Natural killer cell (primary cell): ENCODE data around the gene MRAS. TPM values are rescaled to one million over a fixed set of nuclear protein-coding genes. Genes with fewer than 3 reads are reported as not detected.

Experiments used
- ATAC-seq, 3 donors: fragments of 150-1000 bp in 2 of 3; fragments of 200-7000 bp in 1 of 3; cut with Tn5 transposase; 1 replicate in 1 of 3; 2 replicates in 2 of 3; pipeline ENCODE4 v1.10.0; 2021; ENCODE audit warnings: mild to moderate bottlenecking in 2 of 3, moderate library complexity in 2 of 3
- DNase-seq, 2 donors: peaks; one replicate each; pipeline versions ENCODE4 v3.0.0 to v3.0.0-alpha.2; 2013 to 2021; ENCODE audit warnings: mixed read lengths in 1 of 2
- H3K27ac ChIP-seq: one replicate; pipeline ENCODE4 v1.5.1; 2013; ENCODE audit warnings: mild to moderate bottlenecking, low read length
- H3K27me3 ChIP-seq: one replicate; pipeline ENCODE4 v1.6.1; 2013; ENCODE audit warnings: low read length; ENCODE audit not compliant: control insufficient read depth, insufficient read depth
- H3K36me3 ChIP-seq: one replicate; pipeline ENCODE4 v1.6.1; 2013; ENCODE audit warnings: low read length; ENCODE audit not compliant: control insufficient read depth, insufficient read depth
- H3K4me1 ChIP-seq: one replicate; pipeline ENCODE4 v1.6.1; 2013; ENCODE audit warnings: low read length; ENCODE audit not compliant: control insufficient read depth, insufficient read depth
- H3K4me3 ChIP-seq: one replicate; pipeline ENCODE4 v1.5.1; 2013; ENCODE audit warnings: low read length
- H3K9me3 ChIP-seq: one replicate; pipeline ENCODE4 v1.6.1; 2013; ENCODE audit warnings: low read length; ENCODE audit not compliant: control insufficient read depth, insufficient read depth
- H3K27ac Mint-ChIP-seq, 2 donors: one replicate each; pipeline ENCODE4 v1.8.0; 2022; ENCODE audit warnings: mild to moderate bottlenecking in 2 of 2, mixed read lengths in 2 of 2, moderate library complexity in 1 of 2
- H3K27me3 Mint-ChIP-seq, 2 donors: one replicate each; pipeline ENCODE4 v1.8.0; 2022; ENCODE audit warnings: low read depth in 2 of 2, mixed read lengths in 2 of 2
- H3K36me3 Mint-ChIP-seq: one replicate; pipeline ENCODE4 v1.8.0; 2022; ENCODE audit warnings: mixed read lengths
- H3K4me1 Mint-ChIP-seq, 2 donors: one replicate each; pipeline ENCODE4 v1.8.0; 2022; ENCODE audit warnings: mixed read lengths in 2 of 2
- H3K4me3 Mint-ChIP-seq: one replicate; pipeline ENCODE4 v1.8.0; 2022; ENCODE audit warnings: mild to moderate bottlenecking, moderate library complexity, mixed read lengths
- H3K9me3 Mint-ChIP-seq, 2 donors: one replicate each; pipeline ENCODE4 v1.8.0; 2022; ENCODE audit warnings: mixed read lengths in 2 of 2
- WGBS: methylation state at CpG from one replicate; pipeline ENCODE4 v1.1.7; 2013; ENCODE audit warnings: missing lambda C conversion rate; ENCODE audit not compliant: insufficient coverage; 5-methylcytosine and 5-hydroxymethylcytosine counted together
- intact Hi-C: fragments of 100-400 bp; cut with micrococcal nuclease; formaldehyde crosslinking; loops from one replicate; pipeline ENCODE4 v1.14.2; 2022
- total RNA-seq, 4 donors: library from RNA; stranded (reverse); fragments of 120-200 nt in 1 of 4; gene quantifications; one replicate each; pipeline versions ENCODE4 v1.2.3 to v1.2.4, GENCODE V29; 2013 to 2022
- TF ChIP-seq, protein P1 (sequence below): fragments of 200-600 bp; IDR thresholded peaks from one replicate; pipeline ENCODE4 v1.8.0; 2022; ENCODE audit warnings: antibody characterized with exemption

Gene MRAS
- total RNA-seq, 3 donors from 2014 or later (not counting 1 experiment from before 2014, with no cell fraction given) = 1.2 to 4.9 (median 2.4) TPM

DNA sequence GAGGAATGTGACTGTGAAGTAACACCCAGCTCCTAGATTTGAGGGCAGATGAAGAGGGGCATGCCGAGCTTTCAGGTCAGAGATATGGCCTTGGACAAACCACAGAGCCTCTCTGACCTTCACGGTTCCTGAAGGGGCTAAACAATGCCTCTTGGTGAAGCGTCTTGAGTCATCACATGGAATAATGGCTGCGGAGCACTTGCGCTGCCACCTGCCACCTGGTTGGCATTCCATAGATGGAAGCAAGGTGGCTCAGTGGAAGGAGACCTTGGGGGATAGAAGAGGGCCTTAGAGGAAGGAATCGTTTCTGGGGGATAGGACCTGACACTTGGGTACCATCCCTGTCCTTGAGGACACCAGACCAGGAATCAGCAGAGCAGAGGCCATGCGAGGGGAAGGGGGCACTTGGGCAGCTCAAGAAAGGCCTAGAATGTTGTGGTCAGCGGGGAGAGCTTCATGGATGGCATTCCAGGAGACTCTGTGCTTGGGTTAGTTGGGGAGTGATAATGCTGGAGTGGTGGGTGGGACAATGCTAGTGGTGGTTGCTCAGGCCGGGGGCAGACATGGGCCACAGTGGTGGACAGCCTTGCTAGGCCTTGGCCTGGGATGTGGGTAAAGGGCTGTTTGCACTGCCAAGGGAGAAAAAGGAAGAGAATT, 12.6 kb downstream of the MRAS start:
- no peaks in the 10 kb centered on the region for H3K4me1 Mint-ChIP-seq
- WGBS = 87% methylated on average over 9 of the region's 9 CpGs
- ATAC-seq (no peak), DNase-seq (no peak)
- H3K4me1 ChIP-seq = no peaks in the 10 kb centered on the region
- H3K27me3 Mint-ChIP-seq = peaks cover 0 to 7% of the 10 kb centered on the region in 2 donors
- H3K4me3 Mint-ChIP-seq = no peak overlapping the region
- no peaks in the 10 kb centered on the region for H3K36me3 Mint-ChIP-seq
- no peaks in the 10 kb centered on the region for H3K27me3 ChIP-seq
- no peak overlapping the region for H3K27ac ChIP-seq
- no peaks in the 10 kb centered on the region for H3K9me3 Mint-ChIP-seq
- H3K27ac Mint-ChIP-seq = no peak overlapping the region
- intact Hi-C loops = no loop called here
- no peaks in the 10 kb centered on the region for H3K9me3 ChIP-seq
- H3K36me3 ChIP-seq = no peaks in the 10 kb centered on the region
- TF ChIP-seq, protein P1, sequence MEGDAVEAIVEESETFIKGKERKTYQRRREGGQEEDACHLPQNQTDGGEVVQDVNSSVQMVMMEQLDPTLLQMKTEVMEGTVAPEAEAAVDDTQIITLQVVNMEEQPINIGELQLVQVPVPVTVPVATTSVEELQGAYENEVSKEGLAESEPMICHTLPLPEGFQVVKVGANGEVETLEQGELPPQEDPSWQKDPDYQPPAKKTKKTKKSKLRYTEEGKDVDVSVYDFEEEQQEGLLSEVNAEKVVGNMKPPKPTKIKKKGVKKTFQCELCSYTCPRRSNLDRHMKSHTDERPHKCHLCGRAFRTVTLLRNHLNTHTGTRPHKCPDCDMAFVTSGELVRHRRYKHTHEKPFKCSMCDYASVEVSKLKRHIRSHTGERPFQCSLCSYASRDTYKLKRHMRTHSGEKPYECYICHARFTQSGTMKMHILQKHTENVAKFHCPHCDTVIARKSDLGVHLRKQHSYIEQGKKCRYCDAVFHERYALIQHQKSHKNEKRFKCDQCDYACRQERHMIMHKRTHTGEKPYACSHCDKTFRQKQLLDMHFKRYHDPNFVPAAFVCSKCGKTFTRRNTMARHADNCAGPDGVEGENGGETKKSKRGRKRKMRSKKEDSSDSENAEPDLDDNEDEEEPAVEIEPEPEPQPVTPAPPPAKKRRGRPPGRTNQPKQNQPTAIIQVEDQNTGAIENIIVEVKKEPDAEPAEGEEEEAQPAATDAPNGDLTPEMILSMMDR = no peak
- H3K4me3 ChIP-seq = no peak overlapping the region

DNA sequence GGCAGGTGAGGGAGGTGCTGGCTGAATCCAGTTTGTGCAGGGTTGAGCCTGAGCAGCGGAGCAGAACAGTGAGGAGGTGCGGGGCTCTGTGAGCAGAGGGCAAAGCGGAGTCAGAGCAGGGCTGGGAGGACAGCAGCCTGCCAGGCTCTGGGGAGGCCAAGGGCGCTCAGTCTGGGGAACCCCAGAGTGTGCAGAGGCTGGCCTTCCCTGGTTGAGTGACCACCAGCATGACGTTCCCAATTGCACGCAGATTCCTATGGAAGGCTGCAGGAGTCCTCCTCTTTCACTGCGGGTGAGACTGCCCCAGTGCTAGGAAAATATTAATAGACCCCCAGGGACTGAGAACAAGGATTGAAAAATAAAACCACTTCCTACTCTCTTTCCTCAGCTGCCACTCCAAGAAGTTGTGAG, 13.2 kb downstream of the MRAS start:
- H3K4me3 Mint-ChIP-seq = no peak overlapping the region
- no peaks in the 10 kb centered on the region for H3K36me3 Mint-ChIP-seq
- H3K36me3 ChIP-seq = no peaks in the 10 kb centered on the region
- TF ChIP-seq, protein P1 = no peak
- no peaks in the 10 kb centered on the region for H3K4me1 ChIP-seq
- no peak overlapping the region for H3K27ac ChIP-seq
- H3K9me3 ChIP-seq = no peaks in the 10 kb centered on the region
- no peak overlapping the region for H3K4me3 ChIP-seq
- no peaks in the 10 kb centered on the region for H3K27me3 ChIP-seq
- H3K27me3 Mint-ChIP-seq = peaks cover 0 to 7% of the 10 kb centered on the region in 2 donors
- intact Hi-C loops = no loop called here
- 84% methylated on average over 7 of the region's 7 CpGs for WGBS
- DNase-seq (no peak), ATAC-seq (no peak)
- H3K27ac Mint-ChIP-seq = no peak overlapping the region
- no peaks in the 10 kb centered on the region for H3K9me3 Mint-ChIP-seq
- H3K4me1 Mint-ChIP-seq = no peaks in the 10 kb centered on the region

DNA sequence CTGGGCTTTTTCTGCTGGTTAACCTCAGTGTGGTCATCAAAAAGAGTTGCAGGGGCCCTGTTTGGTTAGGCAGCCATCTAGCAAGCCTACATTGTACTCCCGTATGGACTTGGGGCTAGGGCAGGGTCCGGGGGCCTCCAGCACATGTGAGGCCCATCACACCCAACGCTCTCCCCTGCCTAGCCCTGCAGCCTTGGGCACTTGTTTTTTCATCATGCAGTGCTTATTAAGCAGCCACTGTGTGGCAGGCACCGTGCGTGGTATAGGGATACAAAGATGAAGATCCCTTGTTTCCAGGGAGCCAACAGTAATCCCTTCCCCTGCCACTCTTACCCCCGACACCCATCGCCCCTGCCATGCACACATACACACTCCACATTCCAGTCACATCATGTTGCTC, 14.2 kb downstream of the MRAS start:
- Mint-ChIP-seq H3K27me3 (peaks cover 0 to 9% of the 10 kb centered on the region in 2 donors), H3K36me3 (no peaks in the 10 kb centered on the region), H3K4me3 (no peak overlapping the region), H3K27ac (no peak overlapping the region), H3K9me3 (no peaks in the 10 kb centered on the region), H3K4me1 (no peaks in the 10 kb centered on the region)
- Histone ChIP-seq H3K27ac (no peak overlapping the region), H3K4me3 (no peak overlapping the region), H3K4me1 (no peaks in the 10 kb centered on the region), H3K36me3 (no peaks in the 10 kb centered on the region), H3K9me3 (no peaks in the 10 kb centered on the region), H3K27me3 (no peaks in the 10 kb centered on the region)
- ATAC-seq (no peak), DNase-seq (no peak)
- TF ChIP-seq, protein P1 = no peak
- WGBS = 82% methylated on average over 7 of the region's 7 CpGs
- intact Hi-C loops = no loop called here

DNA sequence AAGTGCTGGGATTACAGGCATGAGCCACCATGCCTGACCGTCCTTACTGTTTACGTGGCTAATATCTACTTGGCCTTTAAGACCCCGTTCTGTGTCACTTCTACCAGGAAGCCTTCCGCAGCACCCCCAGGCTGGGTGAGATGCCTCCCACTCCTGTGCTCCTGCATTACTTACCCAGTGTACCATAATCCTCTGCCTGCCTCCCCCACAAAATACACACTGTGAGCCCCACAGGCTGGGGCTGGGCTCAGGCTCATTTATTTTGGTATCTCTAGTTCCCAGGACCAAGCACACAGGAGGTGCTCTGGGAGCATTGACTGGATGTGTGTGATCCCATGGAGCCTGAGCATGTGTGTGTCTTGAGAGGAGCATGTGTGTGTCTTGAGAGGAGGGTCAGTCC, 14.9 kb downstream of the MRAS start:
- no peaks in the 10 kb centered on the region for H3K4me1 ChIP-seq
- TF ChIP-seq, protein P1 = no peak
- H3K9me3 ChIP-seq = no peaks in the 10 kb centered on the region
- Mint-ChIP-seq H3K27ac (no peak overlapping the region), H3K9me3 (no peaks in the 10 kb centered on the region), H3K4me1 (no peaks in the 10 kb centered on the region), H3K4me3 (no peak overlapping the region), H3K27me3 (peaks cover 0 to 10% of the 10 kb centered on the region in 2 donors), H3K36me3 (no peaks in the 10 kb centered on the region)
- ATAC-seq (no peak), DNase-seq (no peak)
- intact Hi-C loops = no loop called here
- no peaks in the 10 kb centered on the region for H3K27me3 ChIP-seq
- H3K27ac ChIP-seq = no peak overlapping the region
- H3K36me3 ChIP-seq = no peaks in the 10 kb centered on the region
- H3K4me3 ChIP-seq = no peak overlapping the region
- 85% methylated on average over 4 of the region's 4 CpGs for WGBS
